SK-N-SH (cell line): ENCODE results near the gene UCKL1.

Experiments
- MEF2A ChIP-seq: IDR thresholded peaks from 2 replicates; pipeline ENCODE4 v1.4.0; 2012; ENCODE audit warnings: low read depth, borderline replicate concordance
- SIN3A ChIP-seq: IDR thresholded peaks from 2 replicates; pipeline ENCODE4 v1.6.1; 2012; ENCODE audit warnings: low read depth, mild to moderate bottlenecking, low read length, moderate library complexity, borderline replicate concordance
- TF ChIP-seq, protein P1 (sequence below): fragments of 200-600 bp; sonication (generic); IDR thresholded peaks from 2 replicates; pipeline ENCODE4 v1.6.1; 2017; ENCODE audit warnings: antibody characterized with exemption, mild to moderate bottlenecking, moderate library complexity

DNA sequence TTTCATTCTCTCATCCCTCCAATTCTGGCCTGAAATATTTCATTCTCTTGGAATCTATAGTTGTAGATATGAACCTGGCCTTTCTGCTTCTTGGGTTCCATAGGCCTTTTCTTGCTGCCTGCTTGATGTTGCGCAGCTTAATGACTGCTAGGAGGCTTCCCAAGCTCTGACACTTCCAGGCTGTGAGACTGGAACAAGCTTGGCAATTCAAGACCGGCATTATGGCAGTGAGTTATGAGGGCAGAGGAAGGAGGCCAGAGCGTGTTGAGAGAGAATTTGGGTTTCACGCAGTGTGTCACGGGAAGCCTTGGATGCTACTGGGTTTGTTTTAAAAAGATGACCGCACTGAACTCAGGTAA lies 62.2 kb downstream of the UCKL1 start:
- TF ChIP-seq, protein P1, sequence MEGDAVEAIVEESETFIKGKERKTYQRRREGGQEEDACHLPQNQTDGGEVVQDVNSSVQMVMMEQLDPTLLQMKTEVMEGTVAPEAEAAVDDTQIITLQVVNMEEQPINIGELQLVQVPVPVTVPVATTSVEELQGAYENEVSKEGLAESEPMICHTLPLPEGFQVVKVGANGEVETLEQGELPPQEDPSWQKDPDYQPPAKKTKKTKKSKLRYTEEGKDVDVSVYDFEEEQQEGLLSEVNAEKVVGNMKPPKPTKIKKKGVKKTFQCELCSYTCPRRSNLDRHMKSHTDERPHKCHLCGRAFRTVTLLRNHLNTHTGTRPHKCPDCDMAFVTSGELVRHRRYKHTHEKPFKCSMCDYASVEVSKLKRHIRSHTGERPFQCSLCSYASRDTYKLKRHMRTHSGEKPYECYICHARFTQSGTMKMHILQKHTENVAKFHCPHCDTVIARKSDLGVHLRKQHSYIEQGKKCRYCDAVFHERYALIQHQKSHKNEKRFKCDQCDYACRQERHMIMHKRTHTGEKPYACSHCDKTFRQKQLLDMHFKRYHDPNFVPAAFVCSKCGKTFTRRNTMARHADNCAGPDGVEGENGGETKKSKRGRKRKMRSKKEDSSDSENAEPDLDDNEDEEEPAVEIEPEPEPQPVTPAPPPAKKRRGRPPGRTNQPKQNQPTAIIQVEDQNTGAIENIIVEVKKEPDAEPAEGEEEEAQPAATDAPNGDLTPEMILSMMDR = no peak
- no peak for TF ChIP-seq MEF2A
- no peak for TF ChIP-seq SIN3A
